Uterus (tissue), 2 donors: ENCODE results near the gene OLIG1.

Experiments used
- CTCF ChIP-seq, 4 experiments: fragments of 200-600 bp in 2 of 4; fragments of 450-650 bp in 2 of 4; sonication (generic) in 2 of 4; IDR thresholded peaks; one replicate each; pipeline ENCODE4 v1.5.1; 2016 to 2019; ENCODE audit warnings: antibody characterized with exemption in 4 of 4, mild to moderate bottlenecking in 2 of 4, moderate library complexity in 1 of 4
- POLR2A ChIP-seq, 2 donors: fragments of 450-650 bp; IDR thresholded peaks; one replicate each; pipeline ENCODE4 v1.6.1; 2016; ENCODE audit warnings: antibody characterized with exemption in 2 of 2, mild to moderate bottlenecking in 1 of 2, moderate library complexity in 1 of 2

- no peak for TF ChIP-seq POLR2A (IDR thresholded peaks at IDR 0.05)
- TF ChIP-seq CTCF (IDR thresholded peaks at IDR 0.05): no peak
Measured at GRCh38 chr21:33110340-33110715, 40.4 kb downstream of the OLIG1 start.
